Glomerular visceral epithelial cell (primary cell): ENCODE measurements around the gene VAMP8.
"Not testable (repeated sequence)": the region's sequence is repeated elsewhere in the genome, so short reads cannot be mapped to it uniquely, and the experiment has no call there.

Experiments used
- DNase-seq: peaks from one replicate; pipeline ENCODE4 v3.0.0-alpha.2; 2016; ENCODE audit errors: extremely low spot score

The VAMP8 gene

DNA sequence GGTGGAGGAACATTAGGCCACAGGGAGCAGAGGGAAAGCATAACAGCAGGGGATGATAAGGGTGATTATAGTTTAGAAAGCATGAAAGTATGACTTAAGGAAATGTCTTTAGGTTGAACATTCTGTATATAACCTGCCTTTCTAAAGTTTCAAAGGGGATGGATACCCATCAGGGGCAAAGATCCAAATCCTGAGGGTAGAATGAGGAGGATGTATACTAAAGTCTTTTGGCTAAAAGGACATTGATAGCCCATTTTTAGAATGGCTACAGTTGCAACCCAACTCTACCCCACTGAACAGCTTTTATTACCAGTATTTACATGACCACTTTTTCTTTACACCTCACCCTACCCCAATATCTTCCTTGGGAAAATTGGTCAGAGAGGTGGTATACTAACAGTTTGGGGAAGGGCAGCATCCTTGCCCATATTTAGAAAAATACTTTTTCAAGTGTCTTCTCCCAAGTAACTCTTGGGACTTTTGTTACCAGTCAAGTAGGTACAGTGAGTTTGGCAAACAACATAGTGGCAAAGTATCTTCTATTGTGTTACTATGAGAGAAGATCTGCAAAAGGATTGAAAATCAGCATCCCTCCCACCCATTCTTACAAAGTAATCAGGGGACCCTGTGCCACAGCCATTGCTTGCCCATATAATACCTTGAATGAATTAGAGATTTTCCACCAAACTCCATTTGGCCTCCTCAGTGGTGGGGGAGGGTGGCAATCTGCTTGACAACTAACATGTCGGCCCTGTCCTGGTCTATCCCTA is 30.1 kb upstream of the VAMP8 start:
- peak; percentile 17 for DNase-seq

DNA sequence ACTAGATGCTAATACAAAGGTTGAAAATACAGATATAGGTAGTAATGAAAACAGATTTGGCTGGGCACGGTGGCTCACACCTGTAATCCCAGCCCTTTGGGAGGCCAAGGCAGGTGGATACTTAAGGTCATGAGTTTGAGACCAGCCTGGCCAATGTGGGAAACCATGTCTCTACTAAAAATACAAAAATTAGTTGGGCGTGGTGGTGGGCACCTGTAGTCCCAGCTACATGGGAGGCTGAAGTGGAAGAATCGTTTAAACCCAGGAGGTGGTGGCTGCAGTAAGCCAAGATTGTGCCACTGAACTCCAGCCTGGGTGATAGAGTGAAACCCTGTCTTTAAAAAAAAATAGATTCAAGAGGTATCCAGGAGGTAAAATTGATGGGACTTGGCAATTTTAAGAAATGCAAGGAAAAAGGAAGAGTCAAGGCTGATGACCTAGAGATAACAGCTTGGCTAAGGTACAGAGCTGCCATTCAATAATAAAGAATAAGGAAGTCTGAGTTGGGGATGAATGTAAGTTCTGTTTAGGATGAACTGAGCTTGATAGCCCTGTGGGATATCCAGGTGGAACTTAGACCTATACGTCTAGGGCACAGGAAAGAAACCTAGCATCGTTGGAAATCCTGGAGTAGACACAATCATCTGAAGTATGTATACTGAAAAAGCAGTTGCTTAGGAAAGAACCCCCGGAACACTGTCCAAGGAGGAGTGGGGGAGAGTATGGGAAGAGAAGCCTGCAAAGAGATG is 29.4 kb upstream of the VAMP8 start:
- no peak for DNase-seq

DNA sequence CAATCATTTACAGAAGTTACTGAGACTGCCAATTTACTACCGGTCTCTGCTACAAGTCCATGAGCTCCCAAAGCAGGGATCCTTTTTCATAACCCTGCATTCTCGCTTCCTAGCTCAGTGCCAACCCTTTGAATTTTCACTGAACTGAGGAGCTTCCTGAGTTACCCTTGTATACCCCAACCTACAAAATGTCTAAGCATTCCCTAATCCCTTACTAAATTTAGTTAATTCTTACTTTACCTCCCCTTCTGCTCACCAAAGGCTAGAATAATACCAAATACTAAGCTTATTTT is 28.8 kb upstream of the VAMP8 start:
- DNase-seq, result no peak

- no peak for DNase-seq
These were observed 28.3 kb upstream of the VAMP8 start for GRCh38 chr2:85549095-85549494.

DNA sequence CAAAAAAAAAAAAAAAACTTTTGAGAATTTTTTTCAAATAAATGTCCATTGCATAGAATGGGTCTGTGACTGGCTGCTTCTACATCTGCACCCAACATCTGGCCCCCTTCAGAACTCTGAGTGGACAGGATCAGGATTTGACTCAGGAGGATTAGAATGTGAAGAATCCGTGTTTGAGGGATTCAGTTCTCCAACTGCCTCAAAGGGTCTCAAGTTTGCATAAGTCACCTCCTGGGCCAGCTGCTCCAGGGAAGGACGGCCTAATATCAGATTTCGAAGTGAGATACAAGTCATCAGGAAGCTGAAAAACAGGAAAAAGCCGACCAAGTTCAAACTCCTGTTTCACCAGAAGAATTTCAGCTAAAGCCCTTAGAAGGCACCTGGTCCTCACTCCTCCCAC is 27.6 kb upstream of the VAMP8 start:
- DNase-seq, result peak; percentile 35

DNA sequence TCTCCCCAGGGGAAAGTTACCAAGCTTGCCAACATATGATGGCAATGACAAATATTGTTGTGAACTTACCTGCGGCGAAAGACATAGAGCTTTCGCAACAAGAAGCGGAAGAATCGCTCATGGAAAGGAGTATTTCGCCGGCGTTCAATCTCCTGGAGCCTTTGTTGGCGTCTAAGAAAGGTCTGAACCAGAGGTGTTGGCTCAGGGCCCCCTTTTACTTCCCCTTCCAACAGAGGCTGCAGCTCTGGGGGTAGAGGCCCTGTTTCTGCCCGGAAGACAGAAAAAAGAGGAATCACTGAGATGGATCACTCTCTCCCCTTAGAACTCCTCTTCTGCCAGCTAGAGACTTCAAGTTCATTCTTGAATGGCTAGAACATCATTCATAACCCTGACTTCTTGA is 26.9 kb upstream of the VAMP8 start:
- no peak for DNase-seq

DNA sequence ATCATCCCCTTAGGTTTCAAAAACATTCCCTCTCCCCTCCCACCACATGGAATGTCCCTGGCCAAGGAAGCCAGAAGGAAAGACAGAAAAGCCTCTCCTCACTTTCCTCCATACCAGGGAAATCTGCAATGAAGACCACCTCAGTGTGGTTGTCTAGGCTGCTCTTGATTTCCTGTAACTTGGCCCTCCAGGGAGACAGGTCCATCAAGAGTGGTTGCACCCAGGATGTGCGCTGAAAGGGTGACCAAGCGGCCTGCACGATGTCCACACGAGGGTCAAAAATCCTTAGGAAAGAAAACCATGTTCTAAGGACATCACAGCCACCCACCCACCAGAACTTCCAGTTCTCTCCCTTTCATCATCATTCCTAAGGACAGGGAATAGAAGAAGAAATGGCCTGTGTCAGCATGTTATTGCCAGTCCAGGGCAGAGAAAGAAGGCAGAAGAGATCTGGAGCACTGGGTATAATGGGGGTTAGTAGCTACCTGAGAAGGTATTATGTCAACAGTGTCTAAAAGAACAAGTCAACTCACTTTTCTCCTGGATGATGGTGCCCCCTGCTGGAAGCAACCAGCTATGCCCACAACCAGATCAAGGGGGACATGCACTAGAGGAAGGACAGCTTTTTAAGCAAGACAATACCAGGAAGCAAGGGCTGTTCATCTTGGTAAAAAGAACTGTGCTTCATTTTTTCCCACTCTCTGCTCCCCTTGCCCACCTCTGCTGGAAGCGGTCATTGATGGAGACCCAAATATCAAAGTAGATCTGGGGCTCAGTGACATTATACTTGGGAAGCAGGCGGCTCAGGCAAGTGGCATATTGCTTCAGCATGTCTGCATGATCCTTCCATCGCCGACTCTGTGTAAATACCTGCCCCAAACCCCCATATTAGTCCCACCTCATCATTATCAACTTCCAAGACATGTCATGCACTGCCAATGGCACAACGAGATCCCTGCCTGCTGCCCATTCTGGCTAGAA is 25.4 kb upstream of the VAMP8 start:
- DNase-seq, result peak; percentile 73

DNA sequence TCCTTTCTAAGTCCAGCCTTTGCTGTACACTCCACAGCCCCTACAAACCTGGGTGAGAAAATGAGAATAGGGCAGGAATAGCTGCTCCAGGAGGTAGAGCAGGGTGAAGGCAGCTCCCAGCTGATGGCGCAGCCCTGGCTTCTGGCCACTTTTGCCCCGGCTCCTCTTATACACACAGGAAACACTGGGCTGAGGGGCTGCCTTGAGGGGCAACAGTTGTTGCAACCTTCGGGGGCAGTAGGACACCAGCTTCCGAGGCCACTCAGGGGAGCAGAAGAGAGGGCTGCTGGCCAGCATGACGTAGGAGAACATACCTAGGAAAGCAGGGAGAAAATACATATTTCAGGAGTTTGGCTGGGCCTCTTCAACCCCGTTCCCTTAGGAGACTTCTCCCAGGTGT is 24.2 kb upstream of the VAMP8 start:
- DNase-seq, result no peak

DNA sequence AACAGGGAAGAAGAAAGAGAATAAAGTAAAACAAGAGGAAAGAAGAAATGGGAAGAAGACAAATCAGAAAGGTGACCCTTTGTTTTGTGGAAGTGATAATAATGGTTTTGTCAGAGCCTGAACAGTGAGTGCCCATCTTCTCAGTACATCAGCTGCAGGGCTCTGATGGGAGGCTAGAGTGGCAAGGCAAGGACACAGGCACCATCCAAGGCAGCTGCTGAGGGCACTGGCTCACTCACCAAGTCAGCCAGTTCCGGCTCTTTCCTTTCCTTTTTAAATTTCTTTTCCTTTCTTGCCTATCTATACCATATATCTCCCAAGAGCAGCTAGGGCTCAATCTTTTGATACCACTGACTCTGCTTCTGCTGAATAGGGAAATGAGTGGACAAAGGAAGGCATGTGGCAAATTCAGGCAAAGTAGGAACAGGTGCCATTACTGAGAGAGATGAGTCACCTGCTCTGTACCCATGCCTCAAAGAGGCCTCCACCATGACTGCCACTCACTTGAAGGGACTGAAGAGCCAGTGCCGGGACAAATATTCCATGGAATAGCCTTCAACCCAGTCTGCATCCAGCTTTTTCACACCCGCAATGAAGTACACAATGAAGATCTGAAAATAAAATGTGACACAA is 22.3 kb upstream of the VAMP8 start:
- DNase-seq, result no peak

DNA sequence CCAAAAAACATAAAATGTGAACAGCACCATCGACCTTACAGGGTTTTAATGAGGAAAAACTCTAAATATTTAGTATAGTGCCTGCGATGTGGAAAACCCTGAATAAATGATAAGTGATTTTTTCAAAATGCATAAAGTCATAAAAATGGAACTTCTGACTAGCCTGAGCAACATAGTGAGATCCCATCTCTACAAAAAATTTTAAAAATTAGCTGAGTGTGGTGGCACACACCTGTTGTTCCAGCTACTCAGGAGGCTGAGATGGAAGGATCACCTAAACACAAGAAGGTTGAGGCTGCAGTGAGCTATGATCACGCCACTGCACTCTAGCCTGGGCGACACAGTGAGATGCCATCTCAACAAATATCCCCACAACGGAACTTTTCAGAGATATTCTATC is 20.3 kb upstream of the VAMP8 start:
- no peak for DNase-seq

- DNase-seq, result no peak
These were observed 19.2 kb upstream of the VAMP8 start for GRCh38 chr2:85558160-85558559.

GRCh38 chr2:85560403-85560726 is 17.0 kb upstream of the VAMP8 start:
- DNase-seq, result not testable (repeated sequence)

DNA sequence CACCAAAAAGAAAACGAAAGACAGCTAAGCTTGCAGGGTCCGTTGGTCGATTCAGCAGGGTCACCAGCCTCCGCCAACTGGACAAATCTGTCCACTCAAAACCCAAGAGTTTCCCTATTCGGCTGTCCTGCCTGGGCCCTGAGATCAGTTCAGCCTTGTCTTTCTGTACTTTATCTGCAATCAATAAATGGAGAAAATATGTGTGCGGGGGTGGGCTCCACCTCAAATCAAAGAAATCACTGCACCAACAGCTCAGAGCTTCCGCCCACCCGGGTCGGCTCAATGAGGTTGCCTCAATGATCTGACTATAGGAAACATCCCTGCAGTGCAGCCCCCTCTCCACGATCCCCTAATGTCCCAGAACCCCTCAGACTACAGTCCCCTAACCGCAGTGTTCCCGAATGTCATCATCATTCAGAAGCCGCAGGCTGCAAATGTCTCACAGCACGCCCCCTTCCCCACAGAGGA is 16.5 kb upstream of the VAMP8 start:
- DNase-seq, result no peak

DNA sequence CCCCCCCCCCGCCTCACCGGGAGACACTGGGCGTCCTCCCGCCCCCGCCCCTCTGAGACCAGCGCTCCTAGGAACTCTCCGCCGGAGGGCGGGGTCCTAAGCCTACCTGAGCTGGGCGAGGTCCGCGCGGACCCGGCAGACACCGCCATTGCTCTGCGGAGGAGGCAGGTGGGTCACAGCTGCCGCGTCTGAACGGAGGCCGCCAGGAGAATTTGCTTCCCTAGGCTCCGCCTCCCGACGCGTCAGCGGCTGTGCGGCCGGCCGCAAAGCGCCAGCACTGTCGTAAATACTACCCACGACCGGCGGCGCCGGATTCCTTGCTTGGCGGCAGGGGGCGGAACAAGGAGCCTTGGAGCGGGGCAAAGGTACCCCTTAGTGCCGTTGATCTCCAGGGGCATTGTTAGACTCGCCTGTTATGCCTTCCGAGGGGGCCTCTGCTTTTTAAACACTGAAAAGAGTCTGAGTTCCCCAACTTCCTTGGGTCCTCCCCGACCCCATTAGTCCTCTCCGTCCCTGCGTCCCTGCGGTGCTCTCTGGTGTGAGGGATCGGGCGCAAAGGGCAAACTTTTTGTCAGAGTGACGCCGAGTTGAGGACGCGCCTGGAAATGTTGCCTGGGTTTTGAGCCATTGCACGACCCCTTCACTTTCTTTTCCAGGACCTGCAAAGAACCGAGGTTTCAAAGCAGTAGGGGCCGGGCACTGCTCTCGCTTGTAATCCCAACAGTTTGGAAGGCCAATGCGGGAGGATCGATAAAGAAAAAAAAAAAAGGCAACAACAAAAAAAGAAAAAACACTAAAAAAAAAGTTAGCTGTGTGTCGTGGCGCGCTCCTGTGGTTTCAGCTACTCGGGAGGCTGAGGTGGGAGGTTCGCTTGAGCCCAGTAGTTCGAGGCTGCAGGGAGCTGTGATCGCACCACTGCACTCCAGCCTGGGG is 15.8 kb upstream of the VAMP8 start, which contains the start of gene GGCX:
TSS of gene GGCX (minus strand) at position 214 of the 933 bp plus-strand sequence. CDS start at position 149, 65 bp downstream.
- DNase-seq, result peak; percentile 91

DNA sequence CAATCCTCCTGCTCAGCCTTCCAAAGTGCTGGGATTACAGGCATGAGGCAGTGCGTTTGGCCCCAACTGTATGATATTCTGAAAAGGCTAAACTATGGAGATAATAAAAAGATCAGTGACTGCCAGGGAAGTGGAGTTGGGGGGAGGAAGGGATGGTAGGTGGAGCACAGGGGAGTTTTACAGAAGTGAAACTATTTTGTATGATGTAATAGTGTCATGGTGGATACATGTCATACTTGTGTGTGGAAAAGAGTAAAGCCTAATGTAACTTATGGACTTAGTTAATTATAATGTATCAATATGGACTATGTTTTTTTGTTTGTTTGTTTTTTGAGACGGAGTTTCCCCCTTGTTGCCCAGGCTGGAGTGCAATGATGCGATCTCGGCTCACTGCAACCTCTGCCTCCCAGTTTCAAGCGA is 13.2 kb upstream of the VAMP8 start:
- DNase-seq, result no peak

GRCh38 chr2:85566265-85566664 is 11.1 kb upstream of the VAMP8 start:
- DNase-seq, result no peak

DNA sequence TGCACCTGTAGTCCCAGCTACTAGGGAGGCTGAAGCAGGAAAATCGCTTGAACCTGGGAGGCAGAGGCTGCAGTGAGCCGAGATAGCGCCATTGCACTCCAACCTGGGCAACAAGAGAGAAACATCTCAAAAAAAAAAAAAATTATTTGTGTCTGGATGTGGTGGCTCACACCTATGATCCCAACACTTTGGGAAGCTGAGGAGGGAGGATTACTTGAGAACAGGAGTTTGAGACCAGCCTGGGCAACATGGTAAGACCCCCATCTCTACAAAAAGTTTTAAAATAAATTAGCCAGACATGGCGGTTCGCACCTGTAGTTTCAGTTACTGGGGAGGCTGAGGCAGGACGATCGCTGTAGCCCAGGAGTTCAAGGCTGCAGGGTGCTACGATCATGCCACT is 1.6 kb upstream of the VAMP8 start:
- no peak for DNase-seq

DNA sequence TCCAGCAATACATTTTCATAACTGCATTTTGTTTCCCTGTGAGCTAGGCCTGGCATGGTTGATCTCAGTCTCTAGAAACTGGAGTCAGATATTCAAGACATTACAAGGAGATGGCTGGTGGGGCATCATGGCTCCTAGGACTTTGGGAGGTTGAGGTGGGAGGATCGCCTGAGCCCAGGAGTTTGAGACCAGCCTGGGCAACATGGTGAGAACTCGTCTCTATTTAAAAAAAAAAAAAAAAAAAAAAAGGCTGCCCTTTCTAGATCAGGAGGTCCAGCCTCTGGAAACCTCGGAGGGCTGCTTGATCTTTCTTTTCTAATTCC is 362 bp upstream of the VAMP8 start:
- DNase-seq, result no peak

DNA sequence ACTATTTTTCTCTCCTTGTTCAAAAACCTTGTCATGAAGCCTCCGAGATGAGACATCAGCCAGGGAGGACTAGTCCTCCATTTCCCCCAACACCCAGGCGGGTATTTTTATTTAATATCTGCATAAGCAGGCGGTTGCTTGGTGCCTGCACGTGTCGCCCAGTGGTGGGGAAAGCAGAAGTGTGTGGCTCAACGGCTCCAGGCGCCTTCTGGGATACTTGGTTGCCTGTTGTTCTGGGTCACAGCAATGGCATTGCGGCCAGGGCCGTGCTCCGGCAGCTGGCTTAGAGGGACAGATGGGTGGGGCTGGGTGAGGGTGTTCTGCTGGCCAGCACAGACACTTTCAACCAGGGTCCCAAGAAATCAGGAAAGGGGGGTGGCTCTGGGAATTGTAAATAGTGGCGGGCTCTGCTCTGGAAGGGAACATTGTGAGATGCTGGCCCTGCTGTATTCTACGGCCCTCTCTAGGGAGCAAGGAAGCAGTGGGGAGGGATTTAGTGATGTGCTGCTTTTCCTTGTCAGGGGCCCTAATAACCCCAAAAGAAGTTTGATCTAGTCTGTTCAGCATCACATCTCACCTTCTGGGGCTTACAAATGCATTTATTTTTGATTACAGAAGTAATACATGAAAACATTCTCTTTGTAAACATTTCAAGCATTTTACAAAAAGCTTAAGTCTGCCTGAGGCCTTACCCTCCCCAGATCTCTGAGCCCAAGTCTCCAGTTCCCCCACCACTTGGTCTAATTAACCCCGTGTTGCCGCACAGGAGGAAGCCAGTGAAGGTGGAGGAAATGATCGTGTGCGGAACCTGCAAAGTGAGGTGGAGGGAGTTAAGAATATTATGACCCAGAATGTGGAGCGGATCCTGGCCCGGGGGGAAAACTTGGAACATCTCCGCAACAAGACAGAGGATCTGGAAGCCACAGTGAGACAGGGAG is 1.1 kb downstream of the VAMP8 start:
- peak; percentile 10 for DNase-seq
